C4-2B (cell line): ENCODE results near the gene C16orf74.

Experiments
- H3K27ac ChIP-seq: fragments of 450-650 bp; 2 replicates; pipeline ENCODE4 v1.5.1; 2017
- CTCF ChIP-seq: fragments of 450-650 bp; conservative IDR thresholded peaks from 2 replicates; pipeline ENCODE4 v1.5.1; 2017; ENCODE audit warnings: mild to moderate bottlenecking
- ZFX ChIP-seq: fragments of 450-650 bp; IDR thresholded peaks from 2 replicates; pipeline ENCODE4 v1.6.1; 2017

Gene C16orf74

GRCh38 chr16:85683363-85683762 lies 67.5 kb downstream of the C16orf74 start:
- H3K27ac ChIP-seq, result peak overlapping the region; percentile 12; the same call in 1 of the 2 replicates

DNA sequence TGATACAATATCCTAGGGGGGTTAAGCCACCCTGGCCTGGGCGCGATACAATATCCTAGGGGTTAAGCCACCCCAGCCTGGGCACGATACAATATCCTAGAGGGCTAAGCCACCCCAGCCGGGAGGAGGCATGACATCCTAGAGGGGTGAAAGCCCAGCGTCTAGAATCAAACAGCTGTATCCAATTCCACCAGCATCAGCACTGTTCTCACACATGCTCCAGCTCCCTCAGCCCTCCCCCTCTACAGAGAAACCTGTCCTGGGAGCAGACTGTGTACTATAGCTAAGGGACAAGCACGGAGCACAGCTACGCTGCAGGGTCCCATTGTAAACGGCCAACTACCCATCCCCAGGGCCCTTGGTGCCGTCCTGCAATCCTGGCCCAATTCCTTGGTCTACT lies 68.4 kb downstream of the C16orf74 start:
- TF ChIP-seq ZFX (no peak), CTCF (no peak)
- peak overlapping the region; percentile 12; the same call in 1 of the 2 replicates for H3K27ac ChIP-seq

More at GRCh38 chr16:85683363-85683762, 67.5 kb downstream of the C16orf74 start:
- TF ChIP-seq ZFX, result no peak
- TF ChIP-seq CTCF, result no peak

- no peak for TF ChIP-seq ZFX
- TF ChIP-seq CTCF, result no peak
- peak overlapping the region; percentile 69 for H3K27ac ChIP-seq
Observed at GRCh38 chr16:85681255-85681654, 69.6 kb downstream of the C16orf74 start.

DNA sequence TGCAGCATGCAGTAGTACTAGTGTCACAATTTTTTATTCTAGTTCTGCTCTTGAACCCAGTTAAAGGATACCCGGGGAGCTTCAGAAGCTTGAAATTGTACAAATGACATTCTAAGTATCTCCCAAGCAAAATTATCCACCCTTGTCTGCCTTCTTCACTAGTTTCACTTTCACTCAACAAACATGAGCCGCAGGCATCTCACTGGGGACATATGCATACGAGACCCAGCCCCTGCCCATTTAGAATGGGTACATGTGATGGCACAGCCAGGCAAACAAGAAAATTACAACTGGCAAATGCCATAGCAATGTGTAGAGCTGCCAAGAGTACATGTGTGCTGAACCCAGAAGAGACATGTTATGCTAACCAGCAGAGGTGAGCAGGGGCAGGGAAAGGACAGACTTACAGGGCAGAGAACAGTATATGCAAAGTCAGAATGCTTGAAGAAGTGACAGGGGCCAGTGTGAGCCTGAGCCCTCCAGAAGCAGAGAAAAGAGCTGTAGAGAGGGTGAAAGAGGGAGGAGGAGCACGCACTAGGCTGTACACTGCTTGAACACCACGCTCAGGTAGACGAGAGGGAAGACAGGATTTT lies 70.4 kb downstream of the C16orf74 start:
- peak overlapping the region; percentile 69 for H3K27ac ChIP-seq
- TF ChIP-seq CTCF, result no peak
- no peak for TF ChIP-seq ZFX

DNA sequence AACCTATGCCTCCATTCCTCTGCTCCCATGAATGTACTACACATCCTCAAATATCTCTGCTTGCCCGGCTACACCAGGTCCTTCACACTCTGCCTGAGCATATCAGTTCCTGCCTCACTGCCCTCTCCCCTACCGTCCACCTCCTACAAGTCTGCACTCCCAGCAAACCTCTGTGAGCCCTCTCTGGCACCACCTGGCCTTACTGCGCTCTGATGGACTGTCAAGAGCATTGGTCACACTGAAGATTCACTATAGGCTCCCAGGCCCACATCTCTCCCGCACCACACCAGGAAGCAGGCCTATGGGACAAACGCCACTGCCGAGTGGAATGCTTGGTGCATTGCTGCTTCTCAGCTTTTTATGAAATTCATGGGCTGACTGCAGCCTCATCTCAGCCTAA lies 71.0 kb downstream of the C16orf74 start:
- TF ChIP-seq ZFX (no peak), CTCF (no peak)

GRCh38 chr16:85678821-85679220 lies 72.1 kb downstream of the C16orf74 start:
- H3K27ac ChIP-seq, result no peak overlapping the region; the same call in 1 of the 2 replicates
- TF ChIP-seq ZFX (no peak), CTCF (no peak)

More for the DNA sequence above, 71.0 kb downstream of the C16orf74 start:
- peak overlapping the region; percentile 69 for H3K27ac ChIP-seq

GRCh38 chr16:85678016-85678415 lies 72.9 kb downstream of the C16orf74 start:
- TF ChIP-seq ZFX (no peak), CTCF (no peak)
- no peak overlapping the region for H3K27ac ChIP-seq
